ENCODE results near the gene BBLN.
A peak's percentile ranks its signal among the peaks of the same experiment; 100 is the strongest.

BBLN gene

DNA sequence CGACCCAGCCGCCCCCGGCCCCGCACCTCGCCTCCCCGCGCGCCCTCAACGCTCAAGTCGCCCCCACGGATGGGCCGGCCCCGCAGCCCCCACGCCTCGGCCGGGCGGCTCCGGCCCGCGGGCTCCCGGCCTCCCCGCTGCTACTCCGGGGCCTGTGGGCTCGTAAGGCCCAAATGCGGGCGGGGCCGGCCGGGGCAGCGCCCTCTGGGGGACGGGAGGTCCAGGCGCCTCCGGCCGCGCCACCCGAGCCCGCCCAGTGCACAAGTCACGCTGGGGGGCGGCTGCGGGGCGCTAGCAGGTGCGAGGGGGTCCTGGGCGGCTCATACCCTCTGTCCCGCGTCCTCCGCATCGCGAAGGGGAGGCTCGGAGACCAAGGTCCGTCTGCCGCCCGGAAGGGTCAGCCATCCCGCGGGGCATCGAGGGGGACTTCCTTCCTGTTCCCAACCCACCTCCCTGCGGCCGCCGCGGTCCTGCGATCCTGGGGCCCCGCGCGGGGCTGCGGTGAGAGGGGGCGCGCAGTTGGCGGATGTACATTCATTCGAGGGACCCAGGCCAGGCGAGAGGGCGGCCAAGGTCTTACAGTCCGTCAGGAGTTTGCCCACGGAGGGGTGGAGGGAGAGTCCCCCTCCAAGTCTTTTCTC is 31.5 kb downstream of the BBLN start, which contains the start of gene CIZ1:
TSS of gene CIZ1 (minus strand) at position 167 of the 641 bp plus-strand sequence. CDS start 715 bp downstream, outside the sequence.
- peak; percentile 73 for DNase-seq

GRCh38 chr9:128192601-128193371 is 32.7 kb downstream of the BBLN start:
- DNase-seq: no peak

- DNase-seq: no peak
These were observed 33.5 kb downstream of the BBLN start for GRCh38 chr9:128193469-128194096.

DNA sequence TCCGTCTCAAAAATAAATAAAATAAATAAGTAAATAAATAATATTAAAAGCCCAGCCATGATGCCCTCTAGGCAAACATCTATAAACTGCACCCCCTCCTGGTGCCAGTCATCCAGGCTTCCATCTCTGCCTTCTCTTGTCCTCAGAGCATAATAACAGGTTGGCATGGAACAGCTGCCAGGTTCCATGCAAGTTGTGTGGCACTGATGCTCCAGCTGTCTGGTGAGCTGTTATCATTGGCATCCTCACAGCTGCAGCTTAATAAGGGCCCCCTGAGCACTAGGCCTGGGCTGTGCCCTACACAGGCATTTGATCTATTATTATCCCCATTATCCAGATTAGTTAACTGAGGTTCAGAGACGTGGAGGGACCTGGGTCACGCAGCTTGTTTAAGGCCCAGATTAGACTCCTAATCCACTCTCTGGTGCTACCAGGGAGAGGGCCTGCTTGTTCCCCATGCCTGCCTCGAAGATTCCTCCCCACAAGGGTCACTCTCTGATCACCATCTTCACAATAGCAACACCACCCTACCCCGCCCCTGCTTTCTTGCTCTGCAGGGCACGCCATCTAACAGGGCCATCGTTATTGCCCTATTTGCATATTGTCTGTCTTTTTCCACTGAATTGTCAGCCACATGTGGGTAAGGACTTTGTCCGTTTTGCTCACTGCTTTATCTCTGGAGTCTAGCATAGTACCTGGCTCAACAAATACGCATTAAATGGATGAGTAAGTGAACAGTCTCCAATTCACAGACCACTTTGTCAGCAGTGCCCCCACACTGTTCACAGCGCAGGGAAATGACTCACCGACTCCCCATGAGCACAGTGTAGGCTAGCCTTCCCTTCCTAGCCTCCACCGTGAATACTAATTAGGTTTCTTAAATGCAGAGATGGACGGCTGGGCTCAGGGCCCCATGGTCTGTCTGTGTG is 41.6 kb downstream of the BBLN start:
- DNase-seq: no peak

DNA sequence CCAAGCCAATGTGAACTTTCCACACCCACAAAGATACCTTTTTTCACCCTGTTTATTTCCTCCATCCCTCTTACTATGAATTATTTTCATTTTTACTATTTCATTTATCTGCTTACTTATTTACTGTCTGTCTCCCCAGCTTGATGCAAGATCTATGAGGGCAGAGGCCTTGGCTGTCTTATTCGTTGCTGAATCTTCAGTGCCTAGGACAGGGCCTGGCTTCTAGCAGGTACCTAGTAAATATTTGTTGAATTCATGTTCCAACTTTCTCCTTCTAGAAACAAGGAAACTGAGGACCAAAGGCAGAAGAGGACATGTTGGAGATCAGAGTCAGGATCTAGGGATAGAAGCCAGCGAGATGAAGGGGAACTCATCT is 42.6 kb downstream of the BBLN start:
- no peak for DNase-seq

DNA sequence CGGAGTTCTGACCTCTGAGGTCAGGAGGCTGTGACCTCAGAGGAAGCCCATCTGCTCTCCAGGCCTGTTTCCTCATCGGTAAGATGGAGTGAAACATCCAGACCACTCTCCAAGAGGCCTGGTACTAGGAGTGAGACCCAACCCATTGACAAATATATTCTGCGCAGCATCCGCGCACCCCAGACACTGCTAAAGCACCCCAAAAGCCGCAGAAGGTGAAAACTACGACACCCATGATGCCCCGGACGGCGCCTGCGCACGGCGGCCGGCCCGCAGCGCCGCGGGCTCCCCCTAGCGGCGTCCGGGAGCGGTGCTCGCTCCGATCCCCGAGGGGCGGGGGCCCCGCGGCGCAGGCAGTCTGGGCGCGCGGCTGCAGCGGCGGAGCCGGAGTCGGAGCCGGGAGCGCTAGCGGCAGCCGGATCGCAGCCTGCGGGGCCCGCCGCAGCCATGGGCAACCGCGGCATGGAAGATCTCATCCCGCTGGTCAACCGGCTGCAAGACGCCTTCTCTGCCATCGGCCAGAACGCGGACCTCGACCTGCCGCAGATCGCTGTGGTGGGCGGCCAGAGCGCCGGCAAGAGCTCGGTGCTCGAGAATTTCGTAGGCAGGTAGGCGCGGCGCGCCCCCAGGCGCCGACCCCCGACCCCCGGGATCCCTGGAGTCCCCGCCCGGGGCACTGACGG is 43.1 kb downstream of the BBLN start, which contains the start of gene DNM1:
TSS of gene DNM1 (plus strand) at position 356 of the 683 bp plus-strand sequence. CDS start at position 448, 92 bp downstream.
- DNase-seq: peak; percentile 61

- no peak for DNase-seq
These were observed 43.9 kb downstream of the BBLN start for GRCh38 chr9:128203707-128204551.

- DNase-seq: no peak
These were observed 44.8 kb downstream of the BBLN start for GRCh38 chr9:128204858-128205257.

DNA sequence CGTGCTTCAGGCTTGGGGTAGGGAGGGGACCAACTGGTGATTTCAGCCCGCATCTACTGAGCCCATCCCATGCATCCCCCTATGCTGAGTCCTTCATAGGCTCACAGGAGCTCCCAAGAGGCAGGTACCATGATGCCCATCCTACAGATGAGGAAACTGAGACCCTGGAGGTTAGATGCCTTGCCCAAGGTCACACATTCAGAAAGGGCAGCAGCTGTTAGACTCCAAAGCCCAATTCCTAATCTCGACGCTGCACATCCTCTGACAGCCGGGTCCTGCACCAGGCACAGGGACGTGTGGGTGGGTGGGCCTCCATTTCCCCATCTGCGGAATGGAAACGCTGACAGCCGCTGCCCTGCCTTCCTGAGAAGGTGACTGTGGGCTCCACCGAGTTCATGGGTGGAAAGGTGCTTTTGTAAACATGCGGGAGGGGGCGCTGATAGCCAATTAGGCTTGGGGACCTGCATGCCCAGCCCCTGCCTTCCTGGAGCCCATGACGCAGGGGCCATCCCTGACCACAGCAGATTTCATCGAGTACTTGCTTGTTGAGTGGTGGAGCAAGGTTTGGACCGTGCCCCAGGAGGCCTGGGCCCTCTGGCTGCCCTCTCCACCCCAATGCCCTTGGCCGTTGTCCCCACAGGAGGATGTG is 45.4 kb downstream of the BBLN start:
- no peak for DNase-seq

DNA sequence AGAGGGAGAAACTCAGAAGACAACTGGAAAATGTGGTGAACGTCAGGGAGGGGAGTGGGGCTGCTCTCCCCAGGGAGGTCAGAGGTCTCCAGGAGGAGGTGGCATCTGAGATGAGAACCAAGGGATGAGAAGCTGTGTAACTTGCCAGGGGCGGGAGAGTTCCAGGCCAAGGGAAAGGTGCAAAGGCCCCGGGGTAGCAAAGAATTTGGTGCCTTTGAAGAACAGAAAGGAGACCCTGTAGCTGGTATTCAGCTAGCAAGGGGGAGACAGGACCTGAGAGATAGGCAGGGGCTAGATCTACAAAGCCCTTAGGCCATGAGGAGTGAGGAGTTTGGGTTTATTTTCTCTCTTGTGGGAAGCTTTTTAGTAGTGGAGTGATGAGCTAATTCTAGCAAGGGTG is 46.4 kb downstream of the BBLN start:
- no peak for DNase-seq

DNA sequence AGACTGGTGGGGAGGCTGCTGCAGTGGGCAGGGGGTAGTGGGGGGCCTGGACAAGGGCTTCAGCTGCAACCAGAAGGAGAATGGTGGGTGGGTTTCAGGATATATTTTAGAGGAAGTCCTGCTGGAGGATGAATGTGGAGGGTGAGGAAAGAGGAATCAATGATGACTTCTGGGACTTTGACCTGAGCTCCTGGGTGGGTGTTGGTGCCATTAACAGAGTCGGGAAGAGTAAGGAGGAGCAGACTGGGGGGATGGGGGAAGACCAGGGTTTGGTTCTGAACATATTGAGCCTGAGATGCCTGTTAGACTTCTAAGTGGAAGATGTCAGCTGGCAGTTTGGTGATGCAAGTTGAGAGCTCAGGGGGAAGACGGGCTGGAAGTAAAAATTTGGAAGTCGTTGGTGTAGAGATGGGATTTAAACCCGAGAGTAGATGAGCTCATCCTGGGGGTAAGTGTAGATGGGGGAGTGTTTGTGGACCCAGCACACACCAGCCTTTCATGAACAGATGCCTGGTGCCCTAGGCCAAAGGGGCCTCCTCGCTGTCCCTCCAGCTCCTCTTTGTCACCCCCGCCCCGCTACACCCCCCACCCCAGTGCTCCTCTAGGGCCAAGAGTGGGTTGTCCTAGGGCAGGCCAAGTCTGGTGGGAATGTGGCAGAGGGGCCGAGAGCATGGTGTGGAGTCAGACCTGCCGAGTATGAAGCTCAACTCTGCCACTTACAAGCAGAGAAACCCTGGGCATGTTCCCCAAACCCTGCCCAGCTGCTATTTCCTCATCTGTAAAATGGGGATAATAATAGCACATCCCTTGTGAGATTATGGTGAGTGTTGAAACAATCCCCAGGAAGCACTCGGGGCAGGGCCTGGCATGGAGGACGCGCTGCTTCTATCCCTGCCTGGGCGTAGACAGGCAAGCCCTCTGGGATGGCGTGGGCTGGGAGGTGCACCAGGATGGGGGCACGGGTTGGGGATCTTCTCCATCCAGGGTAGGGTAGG is 47.1 kb downstream of the BBLN start:
- no peak for DNase-seq

DNA sequence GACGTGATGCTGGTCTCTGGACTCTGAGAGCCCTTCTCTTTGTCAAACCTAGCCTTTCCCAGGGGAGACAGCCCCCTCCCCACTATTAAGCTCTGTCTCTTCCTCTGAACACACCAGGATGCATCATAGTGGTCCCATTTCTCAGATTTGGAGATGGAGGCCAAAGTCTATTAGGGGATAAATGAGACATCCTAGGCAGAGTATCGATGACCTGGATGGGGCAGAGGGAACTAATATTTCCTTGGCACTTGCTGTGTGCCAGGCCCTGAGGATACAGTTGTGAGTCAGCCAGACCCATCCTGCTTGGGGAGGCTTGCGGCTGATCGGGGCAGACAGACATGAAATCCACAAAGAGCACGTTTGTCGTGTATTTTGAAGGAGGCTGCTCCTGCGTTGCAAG is 48.3 kb downstream of the BBLN start:
- DNase-seq: no peak

GRCh38 chr9:128208946-128209669 is 49.0 kb downstream of the BBLN start:
- DNase-seq: no peak

DNA sequence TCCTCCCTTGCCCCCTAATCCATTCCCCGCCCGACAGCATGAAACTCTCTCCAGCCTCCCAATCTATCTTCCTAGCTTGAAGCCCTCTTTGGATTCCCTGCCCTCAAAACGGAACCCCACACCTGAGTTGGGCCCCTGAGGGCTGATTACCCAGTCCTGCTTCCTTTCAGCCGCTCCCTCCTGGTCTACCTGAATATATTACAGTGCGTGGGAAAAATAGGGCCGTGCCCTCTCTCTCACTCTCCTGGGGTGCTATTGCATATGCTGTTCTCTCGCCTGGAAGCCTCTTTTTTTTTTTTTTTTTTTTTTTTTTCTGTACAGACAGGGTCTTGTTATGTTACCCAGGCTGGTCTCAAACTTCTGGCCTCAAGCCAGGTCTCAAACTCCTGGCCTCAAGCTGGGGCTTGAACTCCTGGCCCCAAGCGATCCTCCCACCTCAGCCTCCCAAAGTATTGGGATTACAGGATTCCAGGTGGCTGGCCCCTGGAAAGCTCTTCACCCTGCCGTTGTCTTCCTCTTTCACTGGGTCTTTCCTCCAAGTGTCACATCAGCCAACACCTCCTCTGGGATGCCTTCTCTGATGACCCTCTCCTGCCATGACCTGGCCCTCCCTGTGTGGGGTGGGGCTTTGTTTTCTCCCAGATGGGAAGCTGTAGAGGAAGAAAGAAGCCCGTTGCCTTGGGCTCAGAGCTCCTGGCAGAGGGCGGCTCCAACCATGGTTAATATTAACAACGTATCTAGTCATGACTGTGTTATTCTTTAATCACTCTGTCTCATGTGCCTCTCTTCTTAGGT is 51.3 kb downstream of the BBLN start:
- no peak for DNase-seq

- no peak for DNase-seq
These were observed 51.9 kb downstream of the BBLN start for GRCh38 chr9:128211981-128212281.
